Mesenchymal stem cell (in vitro differentiated cells and primary cell): ENCODE data around the gene EIF3I. TPM values are rescaled to one million over a fixed set of nuclear protein-coding genes. Genes with fewer than 3 reads are reported as not detected.

Experiments
- small RNA-seq: library from polyadenylated mRNA; stranded (forward); fragments of <200 nt; extraction: miRNeasy Mini kit (QIAGEN cat#:217004); gene quantifications from one replicate; pipeline ENCODE3, GENCODE V24; 2013; ENCODE audit warnings: low read depth

Gene EIF3I

Small RNAs within 50 kb of the gene (small RNA-seq; reads per million reads assigned to genes)
- not detected for gene RF00017
